Common myeloid progenitor, CD34-positive (primary cell): ENCODE measurements around the gene PTPN2.

Source experiments
- CTCF ChIA-PET: fragments of 350-600 bp; sonication (Branson Sonifier 250); formaldehyde crosslinking; loops from one replicate; lab custom pipeline; 2021; ENCODE audit warnings: antibody characterized with exemption; lab: Charles Lee
- POLR2A ChIA-PET: fragments of 350-600 bp; sonication (Branson Sonifier 250); formaldehyde crosslinking; loops from one replicate; lab custom pipeline; 2021; ENCODE audit warnings: antibody characterized with exemption; lab: Charles Lee
- DNase-seq, 3 donors: peaks; one replicate each; pipeline versions ENCODE4 v3.0.0 to v3.0.0-alpha.2; 2013
- H3K27ac ChIP-seq, 2 experiments: 1 replicate in 1 of 2; 2 replicates in 1 of 2; pipeline ENCODE4 v1.7.0; 2013; ENCODE audit warnings: inconsistent platforms in 2 of 2, low read length in 2 of 2, mild to moderate bottlenecking in 2 of 2, low read depth in 1 of 2, moderate library complexity in 1 of 2; ENCODE audit not compliant: severe bottlenecking in 2 of 2, insufficient read depth in 1 of 2, poor library complexity in 1 of 2
- H3K27me3 ChIP-seq, 5 experiments: replicated peaks in 2 of 5; 1 replicate in 3 of 5; 2 replicates in 2 of 5; pipeline versions ENCODE4 v1.6.1 to v1.7.0; 2013; ENCODE audit warnings: low read length in 4 of 5, mild to moderate bottlenecking in 2 of 5, moderate library complexity in 2 of 5, inconsistent platforms in 1 of 5; ENCODE audit not compliant: insufficient read depth in 5 of 5, control insufficient read depth in 4 of 5
- H3K36me3 ChIP-seq, 4 experiments: 1 replicate in 2 of 4; 2 replicates in 2 of 4; pipeline versions ENCODE4 v1.6.1 to v1.7.0; 2013; ENCODE audit warnings: low read length in 3 of 4, control low read depth in 1 of 4, mild to moderate bottlenecking in 1 of 4; ENCODE audit not compliant: control insufficient read depth in 4 of 4, insufficient read depth in 4 of 4
- H3K4me1 ChIP-seq, 4 experiments: 1 replicate in 3 of 4; 2 replicates in 1 of 4; pipeline versions ENCODE4 v1.6.1 to v1.7.1; 2013; ENCODE audit warnings: low read length in 3 of 4, mild to moderate bottlenecking in 3 of 4, control low read depth in 1 of 4, inconsistent platforms in 1 of 4, moderate library complexity in 1 of 4; ENCODE audit not compliant: control insufficient read depth in 4 of 4, insufficient read depth in 4 of 4; ENCODE audit errors: control extremely low read depth in 1 of 4
- H3K4me3 ChIP-seq, 7 experiments: 1 replicate in 4 of 7; 2 replicates in 3 of 7; pipeline versions ENCODE4 v1.5.1 to v1.7.0; 2013; ENCODE audit warnings: mild to moderate bottlenecking in 7 of 7, low read length in 6 of 7, moderate library complexity in 6 of 7, inconsistent platforms in 2 of 7, low read depth in 2 of 7, control low read depth in 1 of 7; ENCODE audit not compliant: insufficient read depth in 4 of 7, control insufficient read depth in 1 of 7; ENCODE audit errors: extremely low read depth in 1 of 7
- H3K9me3 ChIP-seq, 5 experiments: 1 replicate in 4 of 5; 2 replicates in 1 of 5; pipeline versions ENCODE4 v1.6.1 to v1.7.1; 2013; ENCODE audit warnings: low read length in 4 of 5, mild to moderate bottlenecking in 2 of 5, inconsistent platforms in 1 of 5, low read depth in 1 of 5, moderate library complexity in 1 of 5; ENCODE audit not compliant: control insufficient read depth in 4 of 5, insufficient read depth in 2 of 5; ENCODE audit errors: control extremely low read depth in 1 of 5
- WGBS: methylation state at CpG from one replicate; pipeline ENCODE4 v1.1.5; 2013; ENCODE audit not compliant: insufficient coverage; 5-methylcytosine and 5-hydroxymethylcytosine counted together

The PTPN2 gene

DNA sequence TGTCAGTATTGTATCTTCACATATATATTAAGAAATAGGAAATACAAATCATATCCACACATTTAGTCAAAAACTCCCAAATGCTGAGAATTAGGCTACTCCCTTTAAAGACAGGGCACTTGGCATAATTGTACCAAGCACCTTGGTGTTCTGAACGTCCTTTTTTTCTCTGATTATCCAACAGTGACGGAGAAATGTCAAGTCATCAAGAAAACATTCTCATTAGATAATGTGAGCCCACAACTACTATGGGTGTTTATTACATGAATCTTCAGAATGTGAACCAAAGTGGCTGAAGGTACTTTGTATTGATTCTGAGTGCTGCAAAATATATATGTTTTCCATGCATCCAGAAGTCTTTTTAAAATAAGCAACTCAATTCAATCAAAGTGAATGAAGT is 97.4 kb downstream of the PTPN2 start:
- Histone ChIP-seq H3K27me3 (no peaks in the 10 kb centered on the region), H3K36me3 (peaks cover 0 to 4% (median 1%) of the 10 kb centered on the region in 4 experiments), H3K9me3 (no peaks in the 10 kb centered on the region), H3K4me3 (no peak overlapping the region), H3K27ac (no peak overlapping the region), H3K4me1 (no peaks in the 10 kb centered on the region)
- ChIA-PET CTCF (no interaction called here), POLR2A (no interaction called here)
- no peak for DNase-seq
- WGBS: no CpG with 5 or more reads among the region's 2 CpGs

DNA sequence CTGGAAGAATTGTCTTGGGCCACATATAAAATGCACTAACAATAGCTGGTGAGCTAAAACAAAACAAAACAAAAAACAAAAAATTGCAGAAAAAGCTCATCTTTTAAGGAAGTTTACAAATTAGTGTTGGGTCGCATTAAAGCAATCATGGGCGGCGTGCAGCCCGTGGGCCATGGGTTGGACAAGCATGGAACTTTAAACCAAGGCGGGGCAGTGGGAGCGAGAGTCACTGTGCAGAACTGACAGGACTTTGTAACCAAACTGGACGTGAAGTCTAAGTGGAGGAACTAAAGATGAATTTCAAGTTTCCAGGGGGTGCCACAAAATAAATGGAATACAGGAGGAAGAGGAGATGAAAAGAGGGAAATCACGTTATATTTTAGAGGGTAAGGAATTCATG is 100.5 kb downstream of the PTPN2 start:
- Histone ChIP-seq H3K27ac (no peak overlapping the region), H3K27me3 (no peaks in the 10 kb centered on the region), H3K4me1 (no peaks in the 10 kb centered on the region), H3K36me3 (no peaks in the 10 kb centered on the region), H3K9me3 (no peaks in the 10 kb centered on the region), H3K4me3 (no peak overlapping the region)
- DNase-seq: no peak
- WGBS: 98% methylated on average over 8 of the region's 8 CpGs
- ChIA-PET CTCF (interaction anchor here (0.7 to 1.3 kb wide), 3 partner anchors 8 to 39 kb away, joined by 3 to 5 read pairs (median 3); no protein-coding TSS in a partner anchor), POLR2A (no interaction called here)

DNA sequence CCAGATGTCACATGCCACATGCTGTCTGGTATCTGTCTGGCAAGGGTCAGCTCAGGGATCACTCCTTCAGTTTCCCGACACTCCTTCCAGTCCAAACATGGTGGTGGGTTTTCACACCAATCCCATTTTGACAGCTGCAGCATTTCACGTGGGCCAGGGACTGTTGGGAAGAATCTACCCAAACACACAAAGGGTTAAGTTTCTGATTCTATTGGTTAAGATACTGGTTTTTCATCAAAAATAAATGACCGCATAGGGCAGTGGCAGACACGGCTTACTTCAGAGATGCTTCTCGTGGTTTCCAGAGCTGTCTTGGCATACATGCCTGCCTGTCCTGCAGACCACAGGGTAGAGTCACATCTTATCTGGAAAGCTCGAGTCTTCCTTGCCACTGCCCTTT is 101.5 kb downstream of the PTPN2 start:
- Histone ChIP-seq H3K9me3 (no peaks in the 10 kb centered on the region), H3K36me3 (no peaks in the 10 kb centered on the region), H3K4me1 (no peaks in the 10 kb centered on the region), H3K4me3 (no peak overlapping the region), H3K27ac (no peak overlapping the region), H3K27me3 (no peaks in the 10 kb centered on the region)
- POLR2A ChIA-PET: interaction anchor here (0.6 kb wide), 1 partner anchor 10 kb away, joined by 3 read pairs; no protein-coding TSS in a partner anchor
- no peak for DNase-seq
- CTCF ChIA-PET: interaction anchor here (1.3 kb wide), 1 partner anchor 38 kb away, joined by 3 read pairs; no protein-coding TSS in a partner anchor
- WGBS: 98% methylated on average over 4 of the region's 6 CpGs

DNA sequence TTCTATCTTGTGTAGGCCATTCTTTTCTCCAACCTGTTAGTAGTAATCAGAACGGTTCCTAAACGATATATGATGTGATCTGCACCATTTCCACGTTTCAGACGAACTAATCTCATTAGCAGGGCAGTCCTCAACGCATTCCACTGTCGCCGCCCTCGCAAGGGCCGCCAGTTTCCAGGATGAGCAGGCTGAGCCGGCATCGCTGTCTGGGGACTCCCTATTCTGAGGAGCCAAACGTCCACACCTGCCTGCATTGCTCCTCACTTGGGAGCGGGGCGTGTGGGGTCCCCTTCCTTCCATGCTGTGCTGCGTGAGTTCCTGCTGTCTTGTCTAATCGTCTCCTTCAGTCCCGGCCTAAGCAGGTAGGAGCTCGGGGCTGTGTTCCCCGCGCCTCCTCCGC is 104.6 kb downstream of the PTPN2 start:
- Histone ChIP-seq H3K27me3 (no peaks in the 10 kb centered on the region), H3K36me3 (no peaks in the 10 kb centered on the region), H3K9me3 (peaks cover 0 to 5% (median 0%) of the 10 kb centered on the region in 5 experiments), H3K4me1 (no peaks in the 10 kb centered on the region), H3K4me3 (no peak overlapping the region), H3K27ac (no peak overlapping the region)
- ChIA-PET CTCF (no interaction called here), POLR2A (no interaction called here)
- no peak for DNase-seq
- 94% methylated on average over 21 of the region's 21 CpGs for WGBS

DNA sequence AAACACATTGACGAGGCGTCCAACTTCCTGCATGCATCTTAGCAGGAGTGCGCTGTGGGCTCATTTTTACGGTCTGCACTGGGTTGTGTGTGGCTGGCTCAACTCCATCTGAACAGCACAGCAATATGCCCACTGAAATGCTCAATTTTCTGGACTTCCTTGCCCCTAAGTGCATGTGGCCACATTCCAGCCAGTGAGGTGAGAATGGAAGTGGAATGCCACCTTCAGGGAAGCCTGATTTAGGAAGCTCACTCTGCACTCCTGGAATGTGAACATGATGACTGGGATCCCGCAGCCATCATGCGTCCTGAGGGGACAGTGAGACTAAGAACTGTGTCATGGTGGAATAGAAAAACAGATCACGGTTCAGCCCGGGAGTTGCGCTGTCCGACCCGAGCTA is 105.0 kb downstream of the PTPN2 start:
- no peak overlapping the region for H3K27ac ChIP-seq
- H3K4me3 ChIP-seq: no peak overlapping the region
- CTCF ChIA-PET: no interaction called here
- 97% methylated on average over 11 of the region's 11 CpGs for WGBS
- H3K27me3 ChIP-seq: no peaks in the 10 kb centered on the region
- no peaks in the 10 kb centered on the region for H3K36me3 ChIP-seq
- no peak for DNase-seq
- H3K9me3 ChIP-seq: peaks cover 0 to 5% (median 0%) of the 10 kb centered on the region in 5 experiments
- POLR2A ChIA-PET: no interaction called here
- no peaks in the 10 kb centered on the region for H3K4me1 ChIP-seq

DNA sequence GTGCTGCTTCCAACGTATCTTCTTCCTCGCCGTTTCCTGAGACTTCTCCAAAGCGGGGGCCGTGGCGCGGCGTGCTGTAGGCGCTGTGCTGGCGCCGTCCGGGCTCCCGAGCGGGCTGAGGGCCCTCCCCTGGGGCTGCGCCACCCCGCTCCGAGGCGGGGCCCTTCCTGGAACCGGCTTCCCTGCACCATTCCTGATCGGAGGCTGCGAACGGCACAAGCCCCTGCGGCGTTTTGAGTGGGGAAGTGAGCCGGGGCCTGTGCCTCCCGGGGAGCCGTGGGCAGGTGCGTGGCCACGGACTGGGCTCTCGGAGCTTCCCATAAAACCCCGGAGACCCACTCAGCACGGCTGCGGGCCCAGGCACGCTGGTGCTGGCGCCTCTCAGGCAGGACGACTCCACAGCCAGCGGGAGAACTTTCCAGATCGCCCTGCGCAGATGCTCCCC is 106.5 kb downstream of the PTPN2 start:
- peak in 1 of 3 donors; percentile 3 for DNase-seq
- H3K27me3 ChIP-seq: no peaks in the 10 kb centered on the region
- peak overlapping the region in 3 of 7 experiments; percentile 4 to 35 (median 29) for H3K4me3 ChIP-seq
- no peaks in the 10 kb centered on the region for H3K36me3 ChIP-seq
- peaks cover 0 to 5% (median 0%) of the 10 kb centered on the region in 5 experiments for H3K9me3 ChIP-seq
- ChIA-PET POLR2A (no interaction called here), CTCF (no interaction called here)
- 81% methylated on average over 34 of the region's 39 CpGs for WGBS
- H3K4me1 ChIP-seq: no peaks in the 10 kb centered on the region
- no peak overlapping the region for H3K27ac ChIP-seq

DNA sequence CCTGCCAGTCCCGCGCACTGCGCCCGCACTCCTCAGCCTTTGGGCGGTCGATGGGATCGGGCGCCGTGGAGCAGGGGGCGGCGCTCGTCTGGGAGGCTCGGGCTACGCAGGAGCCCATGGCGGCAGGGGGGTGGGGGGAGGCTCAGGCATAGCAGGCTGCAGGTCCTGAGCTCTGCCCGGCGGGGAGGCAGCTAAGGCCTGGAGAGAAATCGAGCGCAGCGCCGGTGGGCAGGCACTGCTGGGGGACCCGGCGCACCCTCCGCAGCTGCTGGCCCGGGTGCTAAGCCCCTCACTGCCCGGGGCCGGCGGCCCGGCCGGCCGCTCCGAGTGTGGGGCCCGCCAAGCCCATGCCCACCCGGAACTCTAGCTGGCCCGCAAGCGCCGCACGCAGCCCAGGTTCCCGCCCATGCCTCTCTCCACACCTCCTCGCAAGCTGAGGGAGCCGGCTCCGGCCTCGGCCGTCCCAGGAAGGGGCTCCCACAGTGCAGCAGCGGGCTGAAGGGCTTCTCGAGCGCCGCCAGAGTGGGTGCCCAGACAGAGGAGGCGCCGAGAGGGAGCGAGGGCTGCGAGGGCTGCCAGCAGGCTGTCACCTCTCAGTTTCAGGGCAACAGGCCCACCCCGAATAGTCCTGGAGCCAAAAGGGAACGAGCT is 107.1 kb downstream of the PTPN2 start:
- CTCF ChIA-PET: interaction anchor here (0.6 to 1.8 kb wide), 3 partner anchors 28 to 177 kb away, joined by 3 to 4 read pairs (median 4); no protein-coding TSS in a partner anchor
- POLR2A ChIA-PET: no interaction called here
- Histone ChIP-seq H3K36me3 (no peaks in the 10 kb centered on the region), H3K4me3 (peak overlapping the region in 3 of 7 experiments; percentile 4 to 35 (median 29)), H3K9me3 (peaks cover 0 to 5% (median 0%) of the 10 kb centered on the region in 5 experiments), H3K27me3 (no peaks in the 10 kb centered on the region), H3K27ac (no peak overlapping the region), H3K4me1 (no peaks in the 10 kb centered on the region)
- DNase-seq: peak in 1 of 3 donors; percentile 23
- 87% methylated on average over 38 of the region's 54 CpGs for WGBS
